Natural killer cell (primary cell): ENCODE measurements around the gene CDH13. TPM values are rescaled to one million over a fixed set of nuclear protein-coding genes. Genes with fewer than 3 reads are reported as not detected.

Experiments
- ATAC-seq, 3 donors: fragments of 150-1000 bp in 2 of 3; fragments of 200-7000 bp in 1 of 3; cut with Tn5 transposase; 1 replicate in 1 of 3; 2 replicates in 2 of 3; pipeline ENCODE4 v1.10.0; 2021; ENCODE audit warnings: mild to moderate bottlenecking in 2 of 3, moderate library complexity in 2 of 3
- DNase-seq, 2 donors: peaks; one replicate each; pipeline versions ENCODE4 v3.0.0 to v3.0.0-alpha.2; 2013 to 2021; ENCODE audit warnings: mixed read lengths in 1 of 2
- H3K27ac ChIP-seq: one replicate; pipeline ENCODE4 v1.5.1; 2013; ENCODE audit warnings: mild to moderate bottlenecking, low read length
- H3K27me3 ChIP-seq: one replicate; pipeline ENCODE4 v1.6.1; 2013; ENCODE audit warnings: low read length; ENCODE audit not compliant: control insufficient read depth, insufficient read depth
- H3K36me3 ChIP-seq: one replicate; pipeline ENCODE4 v1.6.1; 2013; ENCODE audit warnings: low read length; ENCODE audit not compliant: control insufficient read depth, insufficient read depth
- H3K4me1 ChIP-seq: one replicate; pipeline ENCODE4 v1.6.1; 2013; ENCODE audit warnings: low read length; ENCODE audit not compliant: control insufficient read depth, insufficient read depth
- H3K4me3 ChIP-seq: one replicate; pipeline ENCODE4 v1.5.1; 2013; ENCODE audit warnings: low read length
- H3K9me3 ChIP-seq: one replicate; pipeline ENCODE4 v1.6.1; 2013; ENCODE audit warnings: low read length; ENCODE audit not compliant: control insufficient read depth, insufficient read depth
- H3K27ac Mint-ChIP-seq, 2 donors: one replicate each; pipeline ENCODE4 v1.8.0; 2022; ENCODE audit warnings: mild to moderate bottlenecking in 2 of 2, mixed read lengths in 2 of 2, moderate library complexity in 1 of 2
- H3K27me3 Mint-ChIP-seq, 2 donors: one replicate each; pipeline ENCODE4 v1.8.0; 2022; ENCODE audit warnings: low read depth in 2 of 2, mixed read lengths in 2 of 2
- H3K36me3 Mint-ChIP-seq: one replicate; pipeline ENCODE4 v1.8.0; 2022; ENCODE audit warnings: mixed read lengths
- H3K4me1 Mint-ChIP-seq, 2 donors: one replicate each; pipeline ENCODE4 v1.8.0; 2022; ENCODE audit warnings: mixed read lengths in 2 of 2
- H3K4me3 Mint-ChIP-seq: one replicate; pipeline ENCODE4 v1.8.0; 2022; ENCODE audit warnings: mild to moderate bottlenecking, moderate library complexity, mixed read lengths
- H3K9me3 Mint-ChIP-seq, 2 donors: one replicate each; pipeline ENCODE4 v1.8.0; 2022; ENCODE audit warnings: mixed read lengths in 2 of 2
- CTCF ChIP-seq: fragments of 200-600 bp; IDR thresholded peaks from one replicate; pipeline ENCODE4 v1.8.0; 2022; ENCODE audit warnings: antibody characterized with exemption
- WGBS: methylation state at CpG from one replicate; pipeline ENCODE4 v1.1.7; 2013; ENCODE audit warnings: missing lambda C conversion rate; ENCODE audit not compliant: insufficient coverage; 5-methylcytosine and 5-hydroxymethylcytosine counted together
- intact Hi-C: fragments of 100-400 bp; cut with micrococcal nuclease; formaldehyde crosslinking; loops from one replicate; pipeline ENCODE4 v1.14.2; 2022
- total RNA-seq, 4 donors: library from RNA; stranded (reverse); fragments of 120-200 nt in 1 of 4; gene quantifications; one replicate each; pipeline versions ENCODE4 v1.2.3 to v1.2.4, GENCODE V29; 2013 to 2022

CDH13 gene
- total RNA-seq, 3 donors from 2014 or later (not counting 1 experiment from before 2014, with no cell fraction given): not detected

GRCh38 chr16:83793179-83793578 lies 1166.4 kb downstream of the CDH13 start:
- Mint-ChIP-seq H3K4me1 (no peaks in the 10 kb centered on the region), H3K27ac (no peak overlapping the region), H3K4me3 (no peak overlapping the region), H3K36me3 (no peaks in the 10 kb centered on the region), H3K27me3 (peaks cover 11 to 27% of the 10 kb centered on the region in 2 donors), H3K9me3 (no peaks in the 10 kb centered on the region)
- TF ChIP-seq CTCF: no peak
- intact Hi-C loops: no loop called here
- ATAC-seq: no peak
- Histone ChIP-seq H3K9me3 (no peaks in the 10 kb centered on the region), H3K36me3 (no peaks in the 10 kb centered on the region), H3K27me3 (no peaks in the 10 kb centered on the region), H3K4me3 (no peak overlapping the region), H3K4me1 (no peaks in the 10 kb centered on the region), H3K27ac (no peak overlapping the region)
- no peak for DNase-seq
- WGBS: 87% methylated on average over 9 of the region's 9 CpGs

- H3K4me1 ChIP-seq: no peaks in the 10 kb centered on the region
- ATAC-seq: no peak
- Mint-ChIP-seq H3K36me3 (no peaks in the 10 kb centered on the region), H3K27ac (no peak overlapping the region), H3K27me3 (peaks cover 23 to 39% of the 10 kb centered on the region in 2 donors), H3K9me3 (no peaks in the 10 kb centered on the region), H3K4me1 (no peaks in the 10 kb centered on the region), H3K4me3 (no peak overlapping the region)
- intact Hi-C loops: no loop called here
- no peak overlapping the region for H3K27ac ChIP-seq
- TF ChIP-seq CTCF: no peak
- peaks cover 2% of the 10 kb centered on the region for H3K27me3 ChIP-seq
- H3K4me3 ChIP-seq: no peak overlapping the region
- no peaks in the 10 kb centered on the region for H3K9me3 ChIP-seq
- H3K36me3 ChIP-seq: no peaks in the 10 kb centered on the region
- no peak for DNase-seq
- 73% methylated on average over 9 of the region's 10 CpGs for WGBS
Measured at GRCh38 chr16:83794860-83795554, 1168.2 kb downstream of the CDH13 start.

- Mint-ChIP-seq H3K9me3 (no peaks in the 10 kb centered on the region), H3K36me3 (no peaks in the 10 kb centered on the region), H3K27ac (no peak overlapping the region), H3K4me3 (no peak overlapping the region), H3K4me1 (no peaks in the 10 kb centered on the region), H3K27me3 (peaks cover 27 to 56% of the 10 kb centered on the region in 2 donors)
- Histone ChIP-seq H3K4me3 (no peak overlapping the region), H3K4me1 (no peaks in the 10 kb centered on the region), H3K27ac (no peak overlapping the region), H3K9me3 (no peaks in the 10 kb centered on the region), H3K27me3 (peaks cover 2% of the 10 kb centered on the region), H3K36me3 (no peaks in the 10 kb centered on the region)
- TF ChIP-seq CTCF: no peak
- 86% methylated on average over 9 of the region's 9 CpGs for WGBS
- DNase-seq (no peak), ATAC-seq (no peak)
- intact Hi-C loops: no loop called here
Measured at GRCh38 chr16:83797013-83797412, 1170.2 kb downstream of the CDH13 start.

GRCh38 chr16:83799336-83799735 lies 1172.6 kb downstream of the CDH13 start:
- 89% methylated on average over 1 of the region's 1 CpG for WGBS

More at GRCh38 chr16:83799336-83799735, 1172.6 kb downstream of the CDH13 start:
- DNase-seq (no peak), ATAC-seq (no peak)
- no peak overlapping the region for H3K27ac ChIP-seq
- Mint-ChIP-seq H3K4me3 (no peak overlapping the region), H3K36me3 (no peaks in the 10 kb centered on the region), H3K4me1 (no peaks in the 10 kb centered on the region), H3K9me3 (no peaks in the 10 kb centered on the region), H3K27me3 (peaks cover 27 to 63% of the 10 kb centered on the region in 2 donors), H3K27ac (no peak overlapping the region)
- intact Hi-C loops: no loop called here
- TF ChIP-seq CTCF: no peak
- no peaks in the 10 kb centered on the region for H3K36me3 ChIP-seq
- H3K9me3 ChIP-seq: no peaks in the 10 kb centered on the region
- no peak overlapping the region for H3K4me3 ChIP-seq
- H3K4me1 ChIP-seq: no peaks in the 10 kb centered on the region
- peaks cover 2% of the 10 kb centered on the region for H3K27me3 ChIP-seq
